Trophoblast cell (in vitro differentiated cells and primary cell): ENCODE measurements around the gene FAM240A.

Experiments used
- DNase-seq, 2 donors: peaks; one replicate each; pipeline ENCODE4 v3.0.0-alpha.2; 2016
- H2AFZ ChIP-seq: 2 replicates; pipeline ENCODE4 v1.6.1; 2013; ENCODE audit warnings: low read length, moderate library complexity, mild to moderate bottlenecking; ENCODE audit not compliant: insufficient read depth, poor library complexity
- H2AK5ac ChIP-seq: 2 replicates; pipeline ENCODE4 v1.6.1; 2013; ENCODE audit warnings: mild to moderate bottlenecking, low read length
- H2BK120ac ChIP-seq: 2 replicates; pipeline ENCODE4 v1.6.1; 2013; ENCODE audit warnings: low read length, mild to moderate bottlenecking, moderate library complexity; ENCODE audit not compliant: insufficient read depth, poor library complexity
- H2BK12ac ChIP-seq: 2 replicates; pipeline ENCODE4 v1.6.1; 2013; ENCODE audit warnings: mild to moderate bottlenecking, low read length, moderate library complexity
- H2BK5ac ChIP-seq: 2 replicates; pipeline ENCODE4 v1.6.1; 2013; ENCODE audit warnings: low read length, low read depth, moderate library complexity, mild to moderate bottlenecking; ENCODE audit not compliant: poor library complexity
- H3K14ac ChIP-seq: 2 replicates; pipeline ENCODE4 v1.6.1; 2013; ENCODE audit warnings: mild to moderate bottlenecking, low read length
- H3K18ac ChIP-seq: 2 replicates; pipeline ENCODE4 v1.6.1; 2013; ENCODE audit warnings: mild to moderate bottlenecking, low read length
- H3K23ac ChIP-seq: 2 replicates; pipeline ENCODE4 v1.6.1; 2013; ENCODE audit warnings: low read length
- H3K27ac ChIP-seq: 2 replicates; pipeline ENCODE4 v1.5.1; 2013; ENCODE audit warnings: low read depth, mild to moderate bottlenecking, inconsistent platforms, low read length, moderate library complexity
- H3K27me3 ChIP-seq: 2 replicates; pipeline ENCODE4 v1.6.1; 2013; ENCODE audit warnings: inconsistent platforms, mild to moderate bottlenecking, low read length, moderate library complexity; ENCODE audit not compliant: insufficient read depth
- H3K36me3 ChIP-seq, 2 experiments: 1 replicate in 1 of 2; 2 replicates in 1 of 2; pipeline ENCODE4 v1.6.1; 2013; ENCODE audit warnings: low read length in 2 of 2, mild to moderate bottlenecking in 2 of 2, moderate library complexity in 1 of 2; ENCODE audit not compliant: insufficient read depth in 2 of 2, control insufficient read depth in 1 of 2
- H3K4ac ChIP-seq: 2 replicates; pipeline ENCODE4 v1.6.1; 2013; ENCODE audit warnings: low read depth, mild to moderate bottlenecking, low read length, moderate library complexity
- H3K4me1 ChIP-seq, 2 experiments: 1 replicate in 1 of 2; 2 replicates in 1 of 2; pipeline ENCODE4 v1.6.1; 2013; ENCODE audit warnings: low read length in 2 of 2, mild to moderate bottlenecking in 2 of 2, moderate library complexity in 1 of 2; ENCODE audit not compliant: insufficient read depth in 2 of 2, control insufficient read depth in 1 of 2
- H3K4me2 ChIP-seq: 2 replicates; pipeline ENCODE4 v1.6.1; 2013; ENCODE audit warnings: inconsistent platforms, mild to moderate bottlenecking, low read length, moderate library complexity
- H3K4me3 ChIP-seq: 2 replicates; pipeline ENCODE4 v1.5.1; 2013; ENCODE audit warnings: mild to moderate bottlenecking, low read depth, low read length, inconsistent platforms
- H3K79me1 ChIP-seq: one replicate; pipeline ENCODE4 v1.6.1; 2013; ENCODE audit warnings: low read length
- H3K79me2 ChIP-seq: 2 replicates; pipeline ENCODE4 v1.6.1; 2013; ENCODE audit warnings: low read length, mild to moderate bottlenecking; ENCODE audit not compliant: control insufficient read depth, insufficient read depth, poor library complexity
- H3K9ac ChIP-seq: 2 replicates; pipeline ENCODE4 v1.6.1; 2013; ENCODE audit warnings: mild to moderate bottlenecking, low read length
- H3K9me3 ChIP-seq: 2 replicates; pipeline ENCODE4 v1.6.1; 2013; ENCODE audit warnings: low read depth, mild to moderate bottlenecking, control low read depth, inconsistent platforms, low read length; ENCODE audit not compliant: insufficient read depth
- H4K12ac ChIP-seq: 2 replicates; pipeline ENCODE4 v1.6.1; 2013; ENCODE audit warnings: low read depth, mild to moderate bottlenecking, low read length, moderate library complexity
- H4K8ac ChIP-seq: 2 replicates; pipeline ENCODE4 v1.6.1; 2013; ENCODE audit warnings: low read depth, mild to moderate bottlenecking, low read length, moderate library complexity
- H4K91ac ChIP-seq: one replicate; pipeline ENCODE4 v1.6.1; 2013; ENCODE audit warnings: low read depth, mild to moderate bottlenecking, low read length, moderate library complexity
- WGBS: extraction: QIAGEN DNeasy Blood & Tissue Kit; methylation state at CpG from one replicate; pipeline ENCODE4 v1.1.7; 2013; ENCODE audit warnings: missing lambda C conversion rate; ENCODE audit not compliant: insufficient read length, insufficient coverage; ENCODE audit errors: extremely low coverage; 5-methylcytosine and 5-hydroxymethylcytosine counted together

Gene FAM240A

DNA sequence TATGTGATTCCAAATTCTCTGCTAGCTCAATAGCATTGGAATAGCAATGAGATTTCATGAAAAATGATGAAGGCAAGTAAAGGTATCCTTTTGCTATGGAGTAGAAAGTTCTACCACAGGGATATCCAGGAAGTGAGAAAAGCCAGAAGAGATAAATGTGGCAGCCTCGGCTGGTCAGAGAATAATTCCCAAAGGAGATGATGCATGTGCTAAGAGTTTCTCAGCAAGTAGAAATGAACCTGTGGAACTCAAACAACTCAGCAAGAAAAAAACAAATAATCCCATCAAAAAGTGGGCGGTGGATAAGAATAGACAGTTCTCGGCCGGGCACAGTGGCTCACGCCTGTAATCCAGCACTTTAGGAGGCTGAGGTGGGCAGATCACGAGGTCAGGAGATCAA is 42.9 kb downstream of the FAM240A start:
- no peak for DNase-seq
- Histone ChIP-seq H3K4me1 (peaks cover 0 to 3% of the 10 kb centered on the region in 2 experiments), H4K91ac (no peak overlapping the region), H3K4ac (no peak overlapping the region), H3K79me2 (no peaks in the 10 kb centered on the region), H3K27me3 (no peaks in the 10 kb centered on the region), H3K79me1 (no peaks in the 10 kb centered on the region), H2AK5ac (no peak overlapping the region), H2BK120ac (no peak overlapping the region), H3K18ac (no peak overlapping the region), H3K36me3 (no peaks in the 10 kb centered on the region), H2BK12ac (no peak overlapping the region), H2AFZ (no peak overlapping the region), H3K9me3 (no peaks in the 10 kb centered on the region), H3K14ac (no peak overlapping the region), H3K4me3 (no peak overlapping the region), H3K9ac (no peak overlapping the region), H4K8ac (no peak overlapping the region), H3K23ac (no peak overlapping the region), H4K12ac (no peak overlapping the region), H3K27ac (no peak overlapping the region), H3K4me2 (no peak overlapping the region), H2BK5ac (no peak overlapping the region)
- WGBS: no CpG with 5 or more reads among the region's 6 CpGs

DNA sequence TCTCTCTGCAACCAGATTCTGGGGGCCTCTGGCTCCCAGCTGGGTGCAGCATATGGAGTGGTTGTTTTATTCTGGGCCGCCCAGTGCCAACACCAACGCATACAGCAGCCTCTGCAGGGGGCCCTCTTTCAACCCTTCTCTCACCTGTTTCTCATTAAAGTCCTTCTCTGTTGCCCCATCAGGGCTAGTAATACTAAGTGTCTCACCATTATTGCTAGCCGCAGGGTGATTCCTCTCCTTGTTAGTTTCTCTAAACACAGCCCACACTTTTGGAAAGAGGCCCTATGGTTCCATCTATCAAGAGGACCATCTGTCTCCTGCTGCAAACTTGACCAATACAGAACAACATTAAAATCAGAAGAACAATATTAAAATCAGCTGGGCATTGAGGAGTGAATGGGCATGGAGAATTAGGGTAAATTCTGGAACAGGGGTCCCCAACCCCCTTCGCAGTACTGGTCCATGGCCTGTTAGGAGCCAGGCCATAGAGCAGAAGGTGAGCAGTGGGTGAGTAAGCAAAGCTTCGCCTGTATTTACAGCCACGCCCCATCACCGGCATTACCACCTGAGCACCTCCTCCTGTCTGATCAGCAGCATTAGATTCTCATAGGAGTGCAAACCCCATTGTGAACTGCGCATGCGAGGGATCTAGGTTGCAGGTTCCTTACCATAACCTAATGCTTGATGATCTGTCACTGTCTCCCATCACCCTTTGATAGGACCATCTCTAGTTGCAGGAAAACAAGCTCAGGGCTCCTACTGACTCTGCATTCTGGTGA is 44.6 kb downstream of the FAM240A start:
- no peak overlapping the region for H2AFZ ChIP-seq
- no peaks in the 10 kb centered on the region for H3K79me2 ChIP-seq
- H3K79me1 ChIP-seq: no peaks in the 10 kb centered on the region
- no peak overlapping the region for H3K4me2 ChIP-seq
- H3K27ac ChIP-seq: no peak overlapping the region
- no peak overlapping the region for H3K9ac ChIP-seq
- no peaks in the 10 kb centered on the region for H3K9me3 ChIP-seq
- no peak overlapping the region for H2AK5ac ChIP-seq
- no peak overlapping the region for H4K12ac ChIP-seq
- H3K4me3 ChIP-seq: no peak overlapping the region
- no peak overlapping the region for H3K14ac ChIP-seq
- WGBS: no CpG with 5 or more reads among the region's 9 CpGs
- no peak overlapping the region for H3K23ac ChIP-seq
- no peak overlapping the region for H3K18ac ChIP-seq
- no peak overlapping the region for H2BK5ac ChIP-seq
- peaks cover 7 to 9% of the 10 kb centered on the region in 2 experiments for H3K4me1 ChIP-seq
- no peaks in the 10 kb centered on the region for H3K27me3 ChIP-seq
- DNase-seq: no peak
- H3K4ac ChIP-seq: no peak overlapping the region
- H2BK120ac ChIP-seq: no peak overlapping the region
- no peak overlapping the region for H2BK12ac ChIP-seq
- H4K91ac ChIP-seq: no peak overlapping the region
- no peak overlapping the region for H4K8ac ChIP-seq
- no peaks in the 10 kb centered on the region for H3K36me3 ChIP-seq

DNA sequence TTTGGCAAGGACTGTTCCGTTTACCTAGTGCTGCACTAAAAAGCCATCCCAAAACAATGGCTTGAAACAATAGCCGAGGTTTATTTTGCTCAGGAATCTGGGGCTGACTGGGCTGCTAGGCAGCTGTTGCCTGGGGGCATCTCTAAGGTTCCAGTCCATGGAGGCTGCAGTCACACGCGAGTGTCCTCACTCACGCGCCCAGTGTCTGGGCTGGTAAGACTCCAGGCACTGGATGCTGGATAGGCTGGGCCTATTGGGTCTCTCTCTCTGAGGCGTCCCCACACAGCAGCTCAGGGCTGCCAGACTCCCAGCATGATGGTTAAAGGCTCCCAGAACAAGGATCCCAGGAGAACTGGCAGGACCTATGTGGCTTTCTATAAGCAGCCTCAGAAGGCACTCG is 47.0 kb downstream of the FAM240A start:
- peaks cover 7 to 9% of the 10 kb centered on the region in 2 experiments for H3K4me1 ChIP-seq
- no peaks in the 10 kb centered on the region for H3K79me2 ChIP-seq
- no peak overlapping the region for H3K27ac ChIP-seq
- H3K14ac ChIP-seq: no peak overlapping the region
- H3K27me3 ChIP-seq: no peaks in the 10 kb centered on the region
- H2BK12ac ChIP-seq: no peak overlapping the region
- no peaks in the 10 kb centered on the region for H3K36me3 ChIP-seq
- no peak overlapping the region for H3K23ac ChIP-seq
- H3K18ac ChIP-seq: no peak overlapping the region
- H3K4me3 ChIP-seq: no peak overlapping the region
- no peak overlapping the region for H3K4me2 ChIP-seq
- no peak overlapping the region for H2AFZ ChIP-seq
- peak; percentile 64 to 68 for DNase-seq
- H3K4ac ChIP-seq: no peak overlapping the region
- H3K9ac ChIP-seq: no peak overlapping the region
- H4K8ac ChIP-seq: no peak overlapping the region
- no peak overlapping the region for H4K91ac ChIP-seq
- WGBS: no CpG with 5 or more reads among the region's 8 CpGs
- H4K12ac ChIP-seq: no peak overlapping the region
- no peak overlapping the region for H2BK5ac ChIP-seq
- H3K9me3 ChIP-seq: no peaks in the 10 kb centered on the region
- no peak overlapping the region for H2BK120ac ChIP-seq
- H2AK5ac ChIP-seq: no peak overlapping the region
- H3K79me1 ChIP-seq: no peaks in the 10 kb centered on the region

DNA sequence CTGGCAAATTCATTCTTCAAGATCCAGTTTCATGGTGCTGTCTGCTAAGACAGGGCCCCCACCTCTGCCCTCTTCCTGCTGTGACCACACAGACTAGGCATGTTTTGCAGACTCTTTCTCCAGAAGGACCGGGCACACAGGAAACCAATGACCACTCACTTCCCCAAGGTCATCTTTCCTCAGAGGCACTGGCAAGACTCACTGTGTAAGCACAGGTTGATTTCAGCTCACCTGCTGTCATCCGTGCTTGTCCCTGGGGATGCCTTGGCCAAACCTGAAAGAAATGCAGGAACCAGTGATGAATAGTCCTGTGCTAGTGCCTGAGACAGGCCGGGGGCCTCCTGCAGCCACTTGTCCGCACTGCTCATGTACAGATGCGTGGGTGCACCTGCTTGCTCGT is 47.7 kb downstream of the FAM240A start:
- no peak for DNase-seq
- H2AFZ ChIP-seq: no peak overlapping the region
- no peak overlapping the region for H3K4me2 ChIP-seq
- no peaks in the 10 kb centered on the region for H3K79me1 ChIP-seq
- no peak overlapping the region for H3K4me3 ChIP-seq
- H3K27me3 ChIP-seq: no peaks in the 10 kb centered on the region
- no peak overlapping the region for H3K27ac ChIP-seq
- no peak overlapping the region for H3K4ac ChIP-seq
- no peak overlapping the region for H3K18ac ChIP-seq
- peaks cover 7 to 9% of the 10 kb centered on the region in 2 experiments for H3K4me1 ChIP-seq
- no peak overlapping the region for H4K12ac ChIP-seq
- no peak overlapping the region for H3K23ac ChIP-seq
- H2AK5ac ChIP-seq: no peak overlapping the region
- no peak overlapping the region for H2BK12ac ChIP-seq
- no peaks in the 10 kb centered on the region for H3K36me3 ChIP-seq
- no peak overlapping the region for H4K91ac ChIP-seq
- H3K14ac ChIP-seq: no peak overlapping the region
- WGBS: no CpG with 5 or more reads among the region's 6 CpGs
- no peak overlapping the region for H2BK5ac ChIP-seq
- H3K9ac ChIP-seq: no peak overlapping the region
- no peak overlapping the region for H4K8ac ChIP-seq
- H3K79me2 ChIP-seq: no peaks in the 10 kb centered on the region
- H3K9me3 ChIP-seq: no peaks in the 10 kb centered on the region
- no peak overlapping the region for H2BK120ac ChIP-seq
